GM21825 (cell line): ENCODE results near the gene CERS6.
"Not testable (repeated sequence)": the region's sequence is repeated elsewhere in the genome, so short reads cannot be mapped to it uniquely, and the experiment has no call there.

Experiments used
- ATAC-seq: cut with Tn5 transposase; IDR thresholded peaks from one replicate; pipeline ENCODE4 v1.9.1; 2021; ENCODE audit warnings: mild to moderate bottlenecking, moderate library complexity; ENCODE audit not compliant: unreplicated experiment

CERS6 gene

DNA sequence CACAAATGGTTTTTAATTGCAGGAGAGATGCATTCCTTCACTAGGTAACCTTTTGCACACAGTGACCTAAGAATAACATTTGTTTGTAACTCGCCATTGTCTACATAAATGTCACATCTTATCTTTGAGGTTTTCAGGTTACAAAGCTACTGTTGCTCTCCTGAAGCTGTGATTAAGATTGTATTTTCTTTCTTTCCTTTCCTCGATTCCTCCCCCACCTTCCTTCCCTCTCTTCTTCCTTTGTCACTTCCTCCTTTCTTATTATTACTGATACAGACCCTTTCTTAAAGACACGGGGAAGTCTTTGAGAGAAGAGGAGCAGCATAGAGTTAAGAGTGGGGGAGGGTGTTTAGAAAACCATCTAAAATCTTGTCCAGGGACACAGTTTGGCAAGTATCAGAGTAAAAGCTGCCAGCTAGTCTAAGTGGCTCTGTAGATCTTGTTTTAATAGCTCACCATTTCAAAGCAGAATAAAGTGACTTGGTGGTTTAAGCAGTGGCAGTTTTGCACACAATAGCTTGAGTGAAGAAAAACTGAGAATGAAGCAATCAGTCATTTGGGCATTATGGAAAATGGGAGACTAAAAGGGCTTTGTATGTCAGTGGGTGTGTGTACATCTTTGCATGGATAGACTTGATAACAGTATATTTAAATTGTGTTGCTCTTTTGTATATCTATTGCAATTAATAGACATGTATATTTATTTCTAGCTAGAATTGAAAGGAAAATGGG is 10.9 kb downstream of the CERS6 start:
- ATAC-seq, result no peak

GRCh38 chr2:168467729-168468128 is 11.7 kb downstream of the CERS6 start:
- no peak for ATAC-seq

DNA sequence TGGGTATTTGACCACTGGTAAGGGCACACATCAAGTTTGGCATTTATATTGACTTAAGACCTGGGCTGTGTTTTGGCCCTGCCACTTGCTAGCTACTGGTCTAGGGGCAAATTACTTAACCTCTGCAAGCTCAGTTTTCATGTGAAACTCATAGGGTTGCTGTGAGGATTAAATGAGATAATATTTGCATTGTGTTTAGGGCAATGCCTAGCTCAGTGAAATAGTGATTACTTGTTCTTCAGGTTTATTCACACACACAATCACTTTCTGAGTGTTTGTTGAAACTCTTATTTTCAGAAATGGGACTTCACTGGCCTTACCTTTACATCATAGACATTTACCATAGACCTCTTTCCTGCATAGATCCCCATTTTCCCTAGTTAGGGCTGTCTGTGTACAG is 12.3 kb downstream of the CERS6 start:
- ATAC-seq, result no peak

- ATAC-seq, result peak; percentile 47
Observed at GRCh38 chr2:168469281-168469988, 13.4 kb downstream of the CERS6 start.

DNA sequence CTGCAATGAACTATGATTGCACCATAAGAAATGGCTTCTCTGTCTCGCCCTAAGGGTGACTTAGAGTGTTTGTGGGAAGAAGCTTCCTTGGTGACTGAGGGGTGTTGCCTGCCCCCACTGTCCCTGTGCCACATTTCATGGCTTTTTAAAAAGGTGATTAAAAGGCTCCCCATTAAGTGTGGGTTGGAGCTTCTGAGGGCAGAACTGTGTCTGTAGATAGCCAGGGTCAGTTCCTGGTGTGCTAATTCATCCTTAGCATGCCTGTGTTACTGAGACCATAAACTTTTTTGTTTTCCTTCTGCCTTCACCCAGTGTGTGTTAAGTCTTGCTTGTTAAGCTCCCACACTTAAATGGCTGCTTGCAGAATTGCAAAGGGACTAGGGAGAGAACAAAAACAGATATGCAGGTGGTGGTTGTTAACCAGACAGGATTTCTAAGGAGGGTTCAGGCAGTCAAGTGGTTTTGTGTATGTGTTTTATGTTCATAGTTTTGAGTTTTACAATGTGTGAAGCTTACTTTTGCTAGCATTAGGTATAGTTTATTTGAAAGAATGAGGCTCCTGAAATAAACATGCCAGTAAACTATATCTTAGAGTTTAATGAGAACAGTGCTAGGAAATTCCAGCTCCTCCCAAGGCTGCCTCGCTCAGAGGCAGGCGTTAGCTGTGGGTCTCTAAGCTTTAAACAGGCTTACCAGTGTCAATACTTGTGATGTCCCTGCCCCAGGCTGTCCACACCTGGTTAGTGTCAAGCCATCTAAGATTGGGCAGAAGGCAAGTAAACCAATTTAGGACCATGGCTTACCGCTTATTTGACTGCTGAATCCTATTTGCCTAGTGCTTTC is 14.5 kb downstream of the CERS6 start:
- ATAC-seq, result peak; percentile 33

DNA sequence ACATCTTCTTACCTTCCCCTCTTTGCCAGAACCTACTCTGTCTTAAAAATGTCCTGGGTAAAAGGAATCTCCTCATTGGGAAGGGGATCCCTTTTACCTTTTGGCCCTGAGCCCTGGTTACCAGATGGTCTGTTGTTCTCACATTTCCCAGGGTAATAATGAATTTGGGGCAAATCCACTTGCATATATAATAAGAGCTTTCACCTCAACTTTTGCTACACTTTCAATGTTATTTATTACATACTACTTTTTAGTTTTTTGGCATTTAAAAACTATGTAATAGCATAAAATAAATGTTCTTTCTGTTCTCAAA is 15.0 kb downstream of the CERS6 start:
- no peak for ATAC-seq

GRCh38 chr2:168475636-168476035 is 19.6 kb downstream of the CERS6 start:
- no peak for ATAC-seq

- no peak for ATAC-seq
Observed at GRCh38 chr2:168478206-168478605, 22.1 kb downstream of the CERS6 start.

DNA sequence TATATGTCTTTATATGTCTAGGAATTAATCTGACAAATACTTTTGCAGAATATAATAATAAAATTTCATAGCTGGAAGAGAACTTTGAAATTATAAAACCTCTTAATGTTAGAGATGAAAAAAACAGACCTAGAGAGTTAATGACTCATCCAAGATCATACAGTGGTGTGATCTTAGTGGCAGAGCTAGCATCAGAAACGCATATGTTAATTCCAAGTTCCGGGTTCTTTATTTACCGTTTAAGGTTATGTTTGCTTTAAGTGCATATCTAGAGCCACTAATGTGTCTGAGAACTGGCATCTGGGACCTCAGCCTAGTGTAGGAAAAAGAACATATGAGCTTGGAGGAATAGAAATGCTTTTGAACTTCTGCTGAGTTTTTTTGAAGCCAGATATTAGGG is 24.3 kb downstream of the CERS6 start:
- no peak for ATAC-seq

- ATAC-seq, result no peak
Observed at GRCh38 chr2:168480825-168481585, 24.9 kb downstream of the CERS6 start.

DNA sequence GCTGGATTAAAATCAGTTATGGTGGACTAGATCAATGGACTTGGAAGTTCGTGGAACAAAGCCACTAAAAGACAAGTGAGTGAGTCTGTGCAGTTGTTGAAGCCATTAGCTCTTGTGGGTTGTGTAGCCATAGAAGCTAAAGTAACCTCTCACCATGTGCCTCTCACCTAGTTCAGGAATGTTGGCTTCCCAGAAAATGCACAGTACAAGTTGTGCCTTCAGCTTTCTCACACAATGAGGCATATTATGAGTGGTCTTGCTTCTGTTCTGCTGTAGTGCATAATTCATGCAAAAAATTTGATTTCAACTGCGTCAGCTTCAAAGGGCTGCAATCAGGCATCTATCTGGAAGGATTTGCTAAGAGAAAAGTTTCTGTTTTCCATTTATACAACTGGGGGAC is 26.2 kb downstream of the CERS6 start:
- no peak for ATAC-seq

DNA sequence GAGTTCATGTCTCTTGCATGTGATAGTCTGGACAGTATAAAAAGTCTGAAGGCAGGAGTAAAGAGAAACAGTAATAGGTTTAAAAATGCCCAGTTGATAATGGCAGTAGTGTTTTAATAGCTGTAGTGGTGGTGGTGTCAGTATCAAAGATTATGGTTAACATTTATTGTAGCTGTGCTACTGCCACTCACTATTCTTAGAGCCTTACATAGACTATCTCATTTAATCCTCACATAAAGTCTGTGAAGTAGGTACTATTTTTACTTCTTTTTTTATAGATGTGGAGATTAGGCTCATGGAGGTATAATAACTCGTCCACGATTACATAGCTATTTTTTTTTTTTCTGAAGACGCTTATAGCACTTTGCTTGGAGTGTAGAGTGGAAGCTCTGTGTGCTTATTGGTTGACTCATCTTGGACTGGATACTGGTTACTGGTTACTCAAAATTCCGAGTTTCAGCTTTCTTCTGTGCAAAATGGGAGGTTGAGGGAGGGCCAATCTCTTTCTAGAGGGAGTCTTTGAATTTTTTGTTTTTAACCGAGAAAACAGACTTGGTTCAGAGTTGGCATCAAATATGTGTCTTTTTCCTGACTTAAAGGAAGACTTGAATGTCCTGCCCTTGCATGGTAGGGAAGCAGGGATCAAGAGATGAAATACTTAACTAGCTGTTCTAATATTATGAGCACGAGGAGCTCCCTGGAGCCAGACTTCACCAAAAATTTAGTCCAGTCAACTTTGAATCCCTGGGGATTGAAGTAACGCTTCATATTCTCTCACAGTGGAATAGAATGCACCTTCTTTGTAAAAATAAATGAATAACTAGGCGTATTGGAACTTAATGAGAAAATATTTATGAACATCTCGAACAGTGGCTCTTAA is 27.1 kb downstream of the CERS6 start:
- ATAC-seq, result no peak

DNA sequence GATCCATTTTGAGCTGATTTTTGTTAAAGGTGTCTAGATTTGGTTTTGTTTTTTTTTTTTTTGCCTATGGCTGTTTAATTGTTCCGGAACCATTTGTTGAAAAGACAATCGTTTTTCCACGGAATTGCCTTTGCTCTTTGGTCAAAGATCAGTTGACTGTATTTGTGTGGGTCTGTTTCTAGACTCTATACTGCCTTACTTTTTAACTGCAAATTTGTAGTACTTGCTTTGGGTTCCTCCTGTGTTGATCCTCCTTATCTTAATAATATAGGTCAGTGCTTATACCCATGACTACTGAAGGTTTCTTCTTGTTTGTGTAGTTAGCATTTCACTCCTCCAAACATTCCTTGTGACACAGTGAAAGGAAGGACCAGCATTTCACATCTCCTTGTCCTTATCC is 30.4 kb downstream of the CERS6 start:
- ATAC-seq, result no peak

- ATAC-seq, result peak; percentile 85
Observed at GRCh38 chr2:168490015-168490874, 34.2 kb downstream of the CERS6 start.

DNA sequence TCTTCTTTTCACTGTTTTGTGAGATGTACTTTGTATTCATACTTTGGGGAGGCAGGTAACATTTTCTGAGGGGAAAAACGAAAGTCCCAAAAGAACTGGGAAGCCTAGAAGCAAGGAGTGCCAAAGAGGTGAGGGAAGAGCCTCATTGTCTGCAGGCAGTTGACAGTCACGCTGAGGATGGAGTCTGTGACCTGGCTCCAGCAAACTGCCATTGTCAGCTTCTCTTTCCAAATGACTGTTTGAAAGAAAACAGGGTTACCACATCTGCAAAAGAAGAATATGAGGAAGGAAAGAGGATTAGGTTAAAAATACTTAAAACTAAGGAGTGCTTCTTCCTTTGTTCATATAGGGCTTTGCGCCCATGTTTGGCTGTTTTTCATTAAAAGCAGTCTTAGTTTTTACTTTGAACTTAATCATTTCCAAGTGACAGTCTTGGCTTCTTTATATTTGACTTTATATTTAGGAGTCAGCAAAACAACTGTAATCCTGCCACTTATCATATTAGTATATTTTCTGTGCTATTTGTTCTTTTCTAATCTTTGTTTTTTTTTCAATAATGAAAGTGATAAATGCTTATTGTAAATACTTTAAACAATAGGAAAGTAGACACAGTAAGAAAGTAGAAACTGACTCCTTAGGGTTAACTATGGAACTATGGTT is 35.0 kb downstream of the CERS6 start:
- ATAC-seq, result peak; percentile 15

GRCh38 chr2:168491728-168492127 is 35.7 kb downstream of the CERS6 start:
- not testable (repeated sequence) for ATAC-seq

- ATAC-seq, result not testable (repeated sequence)
Observed at GRCh38 chr2:168493219-168493618, 37.1 kb downstream of the CERS6 start.

- no peak for ATAC-seq
Observed at GRCh38 chr2:168494190-168494711, 38.2 kb downstream of the CERS6 start.
